H9 (cell line): Measurements from ENCODE around the gene CRYGD. TPM values are rescaled to one million over a fixed set of nuclear protein-coding genes. Genes with fewer than 3 reads are reported as not detected.

Experiments
- DNase-seq: peaks from one replicate; pipeline ENCODE4 v3.0.0-alpha.2; 2017
- H2AFZ ChIP-seq: one replicate; pipeline ENCODE4 v1.6.1; 2013; ENCODE audit warnings: mild to moderate bottlenecking, low read length, control low read depth, moderate library complexity
- H2AK5ac ChIP-seq: 2 replicates; pipeline ENCODE4 v1.6.1; 2013; ENCODE audit warnings: low read length, control low read depth, mixed read lengths; ENCODE audit not compliant: insufficient read length
- H2BK120ac ChIP-seq: one replicate; pipeline ENCODE4 v1.6.1; 2013; ENCODE audit warnings: low read depth, mild to moderate bottlenecking, low read length, control low read depth, inconsistent platforms; ENCODE audit not compliant: poor library complexity, severe bottlenecking
- H2BK12ac ChIP-seq: 2 replicates; pipeline ENCODE4 v1.6.1; 2013; ENCODE audit warnings: low read length, control low read depth, mixed read lengths, low read depth; ENCODE audit not compliant: insufficient read length
- H2BK15ac ChIP-seq: 2 replicates; pipeline ENCODE4 v1.6.1; 2013; ENCODE audit warnings: low read depth, low read length, control low read depth
- H2BK20ac ChIP-seq: one replicate; pipeline ENCODE4 v1.6.1; 2013; ENCODE audit warnings: low read depth, mild to moderate bottlenecking, low read length, control low read depth, inconsistent platforms; ENCODE audit not compliant: poor library complexity, severe bottlenecking
- H2BK5ac ChIP-seq: 2 replicates; pipeline ENCODE4 v1.6.1; 2013; ENCODE audit warnings: low read length, control low read depth, mixed read lengths; ENCODE audit not compliant: insufficient read length
- H3K14ac ChIP-seq: 2 replicates; pipeline ENCODE4 v1.6.1; 2013; ENCODE audit warnings: low read length, control low read depth; ENCODE audit not compliant: insufficient read depth
- H3K18ac ChIP-seq: 2 replicates; pipeline ENCODE4 v1.6.1; 2013; ENCODE audit warnings: low read depth, mild to moderate bottlenecking, mixed read lengths, low read length, control low read depth; ENCODE audit not compliant: insufficient read length
- H3K23ac ChIP-seq: 2 replicates; pipeline ENCODE4 v1.6.1; 2013; ENCODE audit warnings: low read length, control low read depth, mixed read lengths, low read depth; ENCODE audit not compliant: insufficient read length
- H3K23me2 ChIP-seq: 2 replicates; pipeline ENCODE4 v1.6.1; 2013; ENCODE audit warnings: low read depth, mild to moderate bottlenecking, mixed read lengths, low read length, control low read depth; ENCODE audit not compliant: insufficient read length, poor library complexity, severe bottlenecking
- H3K27ac ChIP-seq: 2 replicates; pipeline ENCODE4 v1.5.1; 2013; ENCODE audit warnings: low read length, control low read depth, mixed read lengths, low read depth; ENCODE audit not compliant: insufficient read length
- H3K27me3 ChIP-seq: 2 replicates; pipeline ENCODE4 v1.6.1; 2013; ENCODE audit warnings: low read length, control low read depth, inconsistent platforms; ENCODE audit not compliant: insufficient read depth
- H3K4ac ChIP-seq: 2 replicates; pipeline ENCODE4 v1.6.1; 2013; ENCODE audit warnings: low read depth, mild to moderate bottlenecking, control low read depth, inconsistent platforms, low read length, moderate library complexity
- H3K4me1 ChIP-seq: 2 replicates; pipeline ENCODE4 v1.6.1; 2013; ENCODE audit warnings: low read length, control low read depth, inconsistent platforms; ENCODE audit not compliant: insufficient read depth
- H3K4me2 ChIP-seq: 2 replicates; pipeline ENCODE4 v1.6.1; 2013; ENCODE audit warnings: low read length, control low read depth, mixed read lengths; ENCODE audit not compliant: insufficient read length, insufficient read depth
- H3K56ac ChIP-seq: 2 replicates; pipeline ENCODE4 v1.6.1; 2013; ENCODE audit warnings: low read depth, mild to moderate bottlenecking, mixed read lengths, low read length, control low read depth; ENCODE audit not compliant: insufficient read length
- H3K79me1 ChIP-seq: 2 replicates; pipeline ENCODE4 v1.6.1; 2013; ENCODE audit warnings: low read depth, mild to moderate bottlenecking, moderate library complexity, low read length, control low read depth, inconsistent platforms; ENCODE audit not compliant: insufficient read depth, poor library complexity, severe bottlenecking
- H3K79me2 ChIP-seq: 2 replicates; pipeline ENCODE4 v1.6.1; 2013; ENCODE audit warnings: low read length, control low read depth, inconsistent platforms; ENCODE audit not compliant: insufficient read depth
- H3K9ac ChIP-seq: 2 replicates; pipeline ENCODE4 v1.6.1; 2013; ENCODE audit warnings: low read length, control low read depth, mixed read lengths; ENCODE audit not compliant: insufficient read length; ENCODE audit errors: extremely low read depth
- H3K9me3 ChIP-seq: one replicate; pipeline ENCODE4 v1.6.1; 2013; ENCODE audit warnings: low read depth, low read length, inconsistent platforms; ENCODE audit not compliant: control insufficient read depth
- H3T11ph ChIP-seq: one replicate; pipeline ENCODE4 v1.6.1; 2013; ENCODE audit warnings: mild to moderate bottlenecking, low read length, control low read depth, inconsistent platforms
- H4K20me1 ChIP-seq: one replicate; pipeline ENCODE4 v1.6.1; 2013; ENCODE audit not compliant: control insufficient read depth, insufficient read length, insufficient read depth
- H4K5ac ChIP-seq: 2 replicates; pipeline ENCODE4 v1.6.1; 2013; ENCODE audit warnings: low read depth, mild to moderate bottlenecking, mixed read lengths, low read length, control low read depth; ENCODE audit not compliant: insufficient read length
- H4K8ac ChIP-seq: replicated peaks from 2 replicates; pipeline ENCODE4 v1.6.1; 2013; ENCODE audit warnings: low read length, control low read depth, mixed read lengths, low read depth; ENCODE audit not compliant: insufficient read length
- H4K91ac ChIP-seq: 2 replicates; pipeline ENCODE4 v1.6.1; 2013; ENCODE audit warnings: low read depth, mild to moderate bottlenecking, moderate library complexity, mixed read lengths, low read length, control low read depth; ENCODE audit not compliant: insufficient read length
- H3K27ac Mint-ChIP-seq, 3 experiments: 2 replicates in 2 of 3; 3 replicates in 1 of 3; pipeline ENCODE4 v1.8.0; 2020 to 2021; ENCODE audit warnings: mixed read lengths in 3 of 3, mild to moderate bottlenecking in 1 of 3, moderate library complexity in 1 of 3
- H3K27me3 Mint-ChIP-seq: 2 replicates; pipeline ENCODE4 v1.8.0; 2021; ENCODE audit warnings: low read depth, mild to moderate bottlenecking, moderate library complexity, mixed read lengths
- H3K36me3 Mint-ChIP-seq, 3 experiments: 2 replicates in 2 of 3; 3 replicates in 1 of 3; pipeline ENCODE4 v1.8.0; 2020 to 2021; ENCODE audit warnings: low read depth in 3 of 3, mixed read lengths in 3 of 3; ENCODE audit not compliant: insufficient read depth in 1 of 3
- H3K4me1 Mint-ChIP-seq, 2 experiments: 2 replicates each; pipeline ENCODE4 v1.8.0; 2020; ENCODE audit warnings: mixed read lengths in 2 of 2
- H3K4me3 Mint-ChIP-seq, 2 experiments: 2 replicates in 1 of 2; 3 replicates in 1 of 2; pipeline ENCODE4 v1.8.0; 2020 to 2021; ENCODE audit warnings: mild to moderate bottlenecking in 2 of 2, mixed read lengths in 2 of 2, moderate library complexity in 1 of 2
- H3K9me3 Mint-ChIP-seq, 2 experiments: 2 replicates in 1 of 2; 3 replicates in 1 of 2; pipeline ENCODE4 v1.8.0; 2020; ENCODE audit warnings: mild to moderate bottlenecking in 2 of 2, mixed read lengths in 2 of 2, moderate library complexity in 1 of 2
- total RNA-seq: library from RNA; stranded (reverse); gene quantifications from 2 replicates; pipeline ENCODE4 v1.2.1, GENCODE V29; 2021
- TF ChIP-seq, protein P1 (sequence below): fragments of 200-600 bp; sonication (generic); conservative IDR thresholded peaks from 3 replicates; pipeline ENCODE4 v1.8.0; 2021; ENCODE audit warnings: antibody characterized with exemption, mild to moderate bottlenecking

Gene CRYGD
- total RNA-seq, 1 experiment from 2014 or later, result not detected

DNA sequence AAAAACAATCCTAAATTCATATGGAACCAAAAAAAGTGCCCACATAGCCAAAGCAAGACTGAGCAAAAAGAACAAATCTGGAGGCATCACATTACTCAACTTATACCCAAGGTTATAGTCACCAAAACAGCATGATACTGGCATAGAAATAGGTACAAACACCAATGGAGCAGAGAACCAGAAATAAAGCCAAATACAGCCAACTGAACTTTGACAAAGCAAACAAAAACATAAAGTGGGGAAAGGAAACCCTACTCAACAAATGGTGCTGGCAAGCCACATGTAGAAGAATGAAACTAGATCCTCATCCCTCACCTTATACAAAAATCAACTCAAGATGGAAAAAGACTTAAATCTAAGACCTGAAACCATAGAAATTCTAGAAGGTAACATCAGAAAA, 40.5 kb downstream of the CRYGD start:
- no peak overlapping the region for H3K14ac ChIP-seq
- no peak overlapping the region for H3K4ac ChIP-seq
- Mint-ChIP-seq H3K9me3 (peaks cover 9 to 16% of the 10 kb centered on the region in 2 experiments; a peak in 4 of 5 replicates), H3K4me3 (no peak overlapping the region), H3K4me1 (peaks cover 6 to 7% of the 10 kb centered on the region in 2 experiments), H3K36me3 (peaks cover 0 to 7% (median 2%) of the 10 kb centered on the region in 3 experiments; a peak in 3 of 7 replicates), H3K27ac (no peak overlapping the region), H3K27me3 (no peaks in the 10 kb centered on the region)
- H3K4me1 ChIP-seq, result no peaks in the 10 kb centered on the region; the same call in 1 of the 2 replicates
- no peaks in the 10 kb centered on the region for H3K9me3 ChIP-seq
- H3K23ac ChIP-seq, result no peak overlapping the region
- no peaks in the 10 kb centered on the region for H3K79me1 ChIP-seq
- no peak overlapping the region for H2BK15ac ChIP-seq
- H4K8ac ChIP-seq, result no peak overlapping the region
- no peaks in the 10 kb centered on the region for H3K23me2 ChIP-seq
- no peak overlapping the region for H2AFZ ChIP-seq
- H3K56ac ChIP-seq, result no peak overlapping the region
- no peak overlapping the region for H2BK5ac ChIP-seq
- H4K91ac ChIP-seq, result no peak overlapping the region
- H4K5ac ChIP-seq, result no peak overlapping the region
- H3K27ac ChIP-seq, result no peak overlapping the region
- H2BK120ac ChIP-seq, result no peak overlapping the region
- H2BK20ac ChIP-seq, result no peak overlapping the region
- no peak overlapping the region for H2AK5ac ChIP-seq
- TF ChIP-seq, protein P1, sequence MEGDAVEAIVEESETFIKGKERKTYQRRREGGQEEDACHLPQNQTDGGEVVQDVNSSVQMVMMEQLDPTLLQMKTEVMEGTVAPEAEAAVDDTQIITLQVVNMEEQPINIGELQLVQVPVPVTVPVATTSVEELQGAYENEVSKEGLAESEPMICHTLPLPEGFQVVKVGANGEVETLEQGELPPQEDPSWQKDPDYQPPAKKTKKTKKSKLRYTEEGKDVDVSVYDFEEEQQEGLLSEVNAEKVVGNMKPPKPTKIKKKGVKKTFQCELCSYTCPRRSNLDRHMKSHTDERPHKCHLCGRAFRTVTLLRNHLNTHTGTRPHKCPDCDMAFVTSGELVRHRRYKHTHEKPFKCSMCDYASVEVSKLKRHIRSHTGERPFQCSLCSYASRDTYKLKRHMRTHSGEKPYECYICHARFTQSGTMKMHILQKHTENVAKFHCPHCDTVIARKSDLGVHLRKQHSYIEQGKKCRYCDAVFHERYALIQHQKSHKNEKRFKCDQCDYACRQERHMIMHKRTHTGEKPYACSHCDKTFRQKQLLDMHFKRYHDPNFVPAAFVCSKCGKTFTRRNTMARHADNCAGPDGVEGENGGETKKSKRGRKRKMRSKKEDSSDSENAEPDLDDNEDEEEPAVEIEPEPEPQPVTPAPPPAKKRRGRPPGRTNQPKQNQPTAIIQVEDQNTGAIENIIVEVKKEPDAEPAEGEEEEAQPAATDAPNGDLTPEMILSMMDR, result no peak
- no peak overlapping the region for H2BK12ac ChIP-seq
- H4K20me1 ChIP-seq, result no peaks in the 10 kb centered on the region
- H3K4me2 ChIP-seq, result no peak overlapping the region
- H3K79me2 ChIP-seq, result no peaks in the 10 kb centered on the region
- no peaks in the 10 kb centered on the region for H3K27me3 ChIP-seq
- H3T11ph ChIP-seq, result no peak overlapping the region
- no peak overlapping the region for H3K18ac ChIP-seq
- DNase-seq, result no peak
- H3K9ac ChIP-seq, result no peak overlapping the region
